Measurements from ENCODE around the gene PCSK6. TPM values are rescaled to one million over a fixed set of nuclear protein-coding genes. Genes with fewer than 3 reads are reported as not detected.

Gene PCSK6
- total RNA-seq, 2 experiments from 2014 or later, result 2.7 to 3.0 TPM

- CTCF ChIA-PET, result no interaction called here
- no peaks in the 10 kb centered on the region for H3K36me3 Mint-ChIP-seq (ENCODE audit: low read depth)
- peaks cover 15% of the 10 kb centered on the region for H3K4me1 Mint-ChIP-seq (ENCODE audit: low read depth)
- no peaks in the 10 kb centered on the region for H3K9me3 Mint-ChIP-seq
- no peak for TF ChIP-seq CTCF (IDR thresholded peaks at IDR 0.05)
- H3K27me3 Mint-ChIP-seq, result peaks cover 14% of the 10 kb centered on the region
- H3K4me3 Mint-ChIP-seq, result no peak overlapping the region
- intact Hi-C loops (cut with micrococcal nuclease), result no loop called here
- POLR2A ChIA-PET, result no interaction called here
- no peak overlapping the region for H3K27ac Mint-ChIP-seq
- DNase-seq (no peak), ATAC-seq (no peak)
Measured at GRCh38 chr15:101394654-101395053, 94.9 kb downstream of the PCSK6 start.

GRCh38 chr15:101394056-101394630, 95.4 kb downstream of the PCSK6 start:
- intact Hi-C loops (cut with micrococcal nuclease), result no loop called here
- POLR2A ChIA-PET, result no interaction called here
- TF ChIP-seq CTCF (IDR thresholded peaks at IDR 0.05), result no peak
- CTCF ChIA-PET, result no interaction called here
- peaks cover 15% of the 10 kb centered on the region for H3K4me1 Mint-ChIP-seq (ENCODE audit: low read depth)
- no peak overlapping the region for H3K4me3 Mint-ChIP-seq
- H3K36me3 Mint-ChIP-seq (ENCODE audit: low read depth), result no peaks in the 10 kb centered on the region
- H3K27me3 Mint-ChIP-seq, result peaks cover 14% of the 10 kb centered on the region
- ATAC-seq (no peak), DNase-seq (no peak)
- no peak overlapping the region for H3K27ac Mint-ChIP-seq
- H3K9me3 Mint-ChIP-seq, result no peaks in the 10 kb centered on the region

- no peak for TF ChIP-seq CTCF (IDR thresholded peaks at IDR 0.05)
- H3K9me3 Mint-ChIP-seq, result no peaks in the 10 kb centered on the region
- H3K4me3 Mint-ChIP-seq, result no peak overlapping the region
- no peak for ATAC-seq
- no peak overlapping the region for H3K27ac Mint-ChIP-seq
- H3K4me1 Mint-ChIP-seq (ENCODE audit: low read depth), result peaks cover 14% of the 10 kb centered on the region
- DNase-seq, result no peak
- H3K36me3 Mint-ChIP-seq (ENCODE audit: low read depth), result no peaks in the 10 kb centered on the region
- H3K27me3 Mint-ChIP-seq, result peaks cover 12% of the 10 kb centered on the region
- intact Hi-C loops (cut with micrococcal nuclease), result no loop called here
- CTCF ChIA-PET, result no interaction called here
- POLR2A ChIA-PET, result no interaction called here
Measured at GRCh38 chr15:101393172-101393571, 96.3 kb downstream of the PCSK6 start.

GRCh38 chr15:101391981-101392640, 97.4 kb downstream of the PCSK6 start:
- H3K27ac Mint-ChIP-seq, result no peak overlapping the region
- peaks cover 6% of the 10 kb centered on the region for H3K4me1 Mint-ChIP-seq (ENCODE audit: low read depth)
- intact Hi-C loops (cut with micrococcal nuclease), result no loop called here
- DNase-seq, result no peak
- peaks cover 5% of the 10 kb centered on the region for H3K27me3 Mint-ChIP-seq
- no peaks in the 10 kb centered on the region for H3K9me3 Mint-ChIP-seq
- ChIA-PET CTCF (interaction anchor here (0.8 to 1.7 kb wide), 2 partner anchors 19 to 71 kb away, joined by 3 to 5 read pairs; no protein-coding TSS in a partner anchor), POLR2A (no interaction called here)
- no peak for TF ChIP-seq CTCF (IDR thresholded peaks at IDR 0.05)
- H3K4me3 Mint-ChIP-seq, result peak overlapping the region; percentile 32
- H3K36me3 Mint-ChIP-seq (ENCODE audit: low read depth), result no peaks in the 10 kb centered on the region
- peak; percentile 24 for ATAC-seq

GRCh38 chr15:101391431-101391830, 98.1 kb downstream of the PCSK6 start:
- Mint-ChIP-seq H3K36me3 (ENCODE audit: low read depth) (no peaks in the 10 kb centered on the region), H3K27me3 (peaks cover 5% of the 10 kb centered on the region), H3K4me3 (peak overlapping the region; percentile 32), H3K9me3 (no peaks in the 10 kb centered on the region), H3K4me1 (ENCODE audit: low read depth) (peaks cover 6% of the 10 kb centered on the region), H3K27ac (no peak overlapping the region)
- ChIA-PET CTCF (interaction anchor here (1.7 kb wide), 1 partner anchor 71 kb away, joined by 5 read pairs; no protein-coding TSS in a partner anchor), POLR2A (no interaction called here)
- no peak for DNase-seq
- intact Hi-C loops (cut with micrococcal nuclease), result no loop called here
- no peak for TF ChIP-seq CTCF (IDR thresholded peaks at IDR 0.05)
- ATAC-seq, result no peak
